Peyer's patch (tissue), 4 donors: ENCODE measurements around the gene EXOSC7.

Experiments used
- CTCF ChIP-seq, 6 experiments: fragments of 450-650 bp in 4 of 6; fragments of 200-600 bp in 2 of 6; sonication (generic) in 1 of 6; IDR thresholded peaks; one replicate each; pipeline ENCODE4 v1.5.1; 2017 to 2019; ENCODE audit warnings: antibody characterized with exemption in 6 of 6, mild to moderate bottlenecking in 3 of 6, moderate library complexity in 1 of 6
- POLR2A ChIP-seq, 2 donors: fragments of 450-650 bp; IDR thresholded peaks; one replicate each; pipeline ENCODE4 v1.5.1; 2017; ENCODE audit warnings: antibody characterized with exemption in 2 of 2, mild to moderate bottlenecking in 2 of 2, moderate library complexity in 2 of 2

DNA sequence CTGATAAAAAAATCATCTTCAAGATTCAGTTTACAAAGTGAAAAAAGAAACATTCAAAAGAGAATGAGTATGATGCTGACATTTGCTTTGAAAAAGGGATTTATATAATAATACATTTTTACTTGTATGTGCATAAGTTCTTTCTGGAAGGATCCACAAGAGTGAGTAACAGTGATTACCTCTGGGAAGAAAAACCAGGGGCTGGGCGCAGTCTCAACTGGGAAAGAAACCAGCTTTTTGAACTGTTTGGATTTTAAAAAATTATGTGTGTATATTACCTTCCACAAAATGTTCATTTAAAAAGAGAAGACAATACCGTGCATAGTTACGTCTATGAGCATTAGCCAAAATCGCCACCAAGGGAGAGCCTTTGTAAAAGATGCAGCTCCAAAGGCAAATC lies 51.4 kb downstream of the EXOSC7 start:
- TF ChIP-seq CTCF (IDR thresholded peaks at IDR 0.05) (no peak), POLR2A (IDR thresholded peaks at IDR 0.05) (no peak)
